CD4-positive, CD25-positive, alpha-beta regulatory T cell (primary cell): ENCODE results near the gene GTF2A1L. TPM values are rescaled to one million over a fixed set of nuclear protein-coding genes. Genes with fewer than 3 reads are reported as not detected.

Experiments
- ATAC-seq, 2 donors: fragments of 150-1000 bp; cut with Tn5 transposase; one replicate each; pipeline ENCODE4 v1.10.0; 2021; ENCODE audit warnings: low read depth in 2 of 2, moderate number of reproducible peaks in 2 of 2, moderate library complexity in 1 of 2
- DNase-seq, 3 donors: peaks; one replicate each; pipeline versions ENCODE4 v3.0.0 to v3.0.0-alpha.2; 2012 to 2022; ENCODE audit warnings: mixed read lengths in 1 of 3
- H3K27ac ChIP-seq: one replicate; pipeline ENCODE4 v1.7.0; 2013; ENCODE audit warnings: mild to moderate bottlenecking, low read length; ENCODE audit not compliant: insufficient read depth, poor library complexity, severe bottlenecking
- H3K27me3 ChIP-seq: one replicate; pipeline ENCODE4 v1.7.0; 2013; ENCODE audit warnings: low read length; ENCODE audit not compliant: control insufficient read depth, insufficient read depth
- H3K36me3 ChIP-seq: one replicate; pipeline ENCODE4 v1.7.0; 2013; ENCODE audit warnings: mild to moderate bottlenecking, low read length, moderate library complexity; ENCODE audit not compliant: control insufficient read depth, insufficient read depth
- H3K4me1 ChIP-seq: 2 replicates; pipeline ENCODE4 v1.7.0; 2013; ENCODE audit warnings: mild to moderate bottlenecking, low read length; ENCODE audit not compliant: insufficient read depth, control insufficient read depth, poor library complexity, severe bottlenecking
- H3K4me3 ChIP-seq: one replicate; pipeline ENCODE4 v1.7.0; 2013; ENCODE audit warnings: low read depth, mild to moderate bottlenecking, low read length, moderate library complexity
- H3K9me3 ChIP-seq, 2 experiments: 1 replicate in 1 of 2; 2 replicates in 1 of 2; pipeline ENCODE4 v1.7.0; 2013; ENCODE audit warnings: low read length in 2 of 2, mild to moderate bottlenecking in 1 of 2, moderate library complexity in 1 of 2; ENCODE audit not compliant: control insufficient read depth in 2 of 2
- H3K27ac Mint-ChIP-seq, 3 donors: one replicate each; pipeline ENCODE4 v1.8.0; 2020 to 2022; ENCODE audit warnings: mild to moderate bottlenecking in 3 of 3, mixed read lengths in 3 of 3, moderate library complexity in 2 of 3
- H3K27me3 Mint-ChIP-seq: one replicate; pipeline ENCODE4 v1.8.0; 2022; ENCODE audit warnings: mild to moderate bottlenecking, mixed read lengths
- H3K36me3 Mint-ChIP-seq: one replicate; pipeline ENCODE4 v1.8.0; 2020; ENCODE audit warnings: mixed read lengths
- H3K4me1 Mint-ChIP-seq, 4 donors: one replicate each; pipeline ENCODE4 v1.8.0; 2020 to 2022; ENCODE audit warnings: mixed read lengths in 4 of 4, mild to moderate bottlenecking in 1 of 4
- H3K4me3 Mint-ChIP-seq, 4 donors: one replicate each; pipeline ENCODE4 v1.8.0; 2020 to 2022; ENCODE audit warnings: mild to moderate bottlenecking in 4 of 4, mixed read lengths in 4 of 4, moderate library complexity in 3 of 4
- H3K9me3 Mint-ChIP-seq, 7 donors: one replicate each; pipeline ENCODE4 v1.8.0; 2020 to 2022; ENCODE audit warnings: mixed read lengths in 7 of 7, mild to moderate bottlenecking in 3 of 7, moderate library complexity in 2 of 7
- polyA plus RNA-seq, 4 donors: library from polyadenylated mRNA; unstranded; fragments of 300-500 nt; fragmentation: Illumina TruSeq; gene quantifications; one replicate each; pipeline ENCODE4 v1.2.3, GENCODE V29; 2021
- total RNA-seq: library from RNA; stranded (reverse); gene quantifications from one replicate; pipeline ENCODE4 v1.2.3, GENCODE V29; 2022

The GTF2A1L gene
- total and polyA plus RNA-seq, 5 donors from 2014 or later = not detected

DNA sequence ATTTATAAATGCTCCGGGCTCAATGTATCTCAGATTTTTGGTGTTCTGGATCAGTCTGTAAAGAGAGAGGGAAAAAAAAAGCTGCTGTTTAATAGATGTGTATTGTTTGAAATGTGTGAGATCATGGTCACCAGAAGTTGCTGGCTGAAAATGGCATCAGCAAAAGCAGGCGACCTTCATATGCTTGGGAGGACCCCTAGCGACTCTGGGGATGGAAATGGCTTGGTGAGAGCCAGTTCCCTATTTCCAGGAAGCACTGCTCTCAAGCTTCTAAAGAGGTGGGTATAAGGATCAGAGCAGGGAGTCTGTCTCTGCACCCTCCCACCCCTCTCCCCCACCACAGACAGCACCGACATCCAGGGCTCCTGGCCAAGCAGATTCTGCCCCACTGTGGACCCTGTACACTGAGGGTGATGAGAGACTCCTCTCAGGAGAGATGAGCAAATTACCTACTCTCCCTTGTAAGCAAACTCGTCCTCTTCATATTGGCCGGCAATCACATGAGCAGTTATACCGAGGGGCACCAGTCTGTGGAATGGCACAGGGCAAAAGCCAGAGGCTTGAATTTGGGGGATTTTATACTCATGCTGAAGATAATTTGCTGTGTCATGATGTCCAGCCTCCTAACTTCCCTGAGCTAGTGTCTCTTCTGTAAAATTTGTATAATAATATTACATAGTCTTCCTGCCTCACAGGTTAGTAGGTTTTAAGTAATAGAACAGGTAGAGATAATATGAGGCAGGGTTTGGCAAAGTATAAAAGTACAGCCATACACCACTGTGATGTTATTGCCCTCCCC lies 108.2 kb downstream of the GTF2A1L start:
- peaks cover 11% of the 10 kb centered on the region for H3K27me3 Mint-ChIP-seq
- Histone ChIP-seq H3K27me3 (no peaks in the 10 kb centered on the region), H3K4me3 (no peak overlapping the region), H3K27ac (no peak overlapping the region), H3K9me3 (no peaks in the 10 kb centered on the region), H3K36me3 (no peaks in the 10 kb centered on the region), H3K4me1 (no peaks in the 10 kb centered on the region)
- no peak overlapping the region for H3K27ac Mint-ChIP-seq
- H3K4me3 Mint-ChIP-seq = no peak overlapping the region
- H3K4me1 Mint-ChIP-seq = no peaks in the 10 kb centered on the region
- DNase-seq = no peak
- no peak for ATAC-seq
- H3K9me3 Mint-ChIP-seq = peaks cover 0 to 3% (median 0%) of the 10 kb centered on the region in 7 donors
- no peaks in the 10 kb centered on the region for H3K36me3 Mint-ChIP-seq

DNA sequence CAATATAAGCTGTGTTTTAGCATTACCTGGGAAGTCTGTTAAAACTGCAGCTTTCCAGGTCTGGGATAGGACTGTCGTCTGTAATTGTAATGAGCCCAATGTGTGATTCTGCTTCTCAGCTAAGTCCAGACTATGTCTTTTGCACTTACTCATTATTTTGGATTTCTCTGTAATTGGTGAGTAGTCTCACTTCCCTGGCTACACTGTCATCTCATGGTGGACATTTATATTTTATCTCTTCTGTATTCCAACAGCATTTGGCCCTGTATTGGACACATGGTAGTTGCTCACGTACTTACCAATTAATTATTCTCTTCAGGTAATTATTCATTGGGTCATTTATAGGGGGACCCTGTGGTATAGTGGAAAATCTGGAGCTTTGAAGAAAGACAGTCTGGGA lies 109.9 kb downstream of the GTF2A1L start:
- no peak overlapping the region for H3K27ac ChIP-seq
- DNase-seq = no peak
- H3K4me3 Mint-ChIP-seq = no peak overlapping the region
- no peak for ATAC-seq
- H3K36me3 Mint-ChIP-seq = no peaks in the 10 kb centered on the region
- H3K9me3 ChIP-seq = no peaks in the 10 kb centered on the region
- H3K9me3 Mint-ChIP-seq = peaks cover 0 to 3% (median 0%) of the 10 kb centered on the region in 7 donors
- H3K4me1 ChIP-seq = no peaks in the 10 kb centered on the region
- H3K27ac Mint-ChIP-seq = no peak overlapping the region
- H3K4me1 Mint-ChIP-seq = no peaks in the 10 kb centered on the region
- no peaks in the 10 kb centered on the region for H3K36me3 ChIP-seq
- peaks cover 11% of the 10 kb centered on the region for H3K27me3 Mint-ChIP-seq
- no peak overlapping the region for H3K4me3 ChIP-seq
- H3K27me3 ChIP-seq = no peaks in the 10 kb centered on the region

DNA sequence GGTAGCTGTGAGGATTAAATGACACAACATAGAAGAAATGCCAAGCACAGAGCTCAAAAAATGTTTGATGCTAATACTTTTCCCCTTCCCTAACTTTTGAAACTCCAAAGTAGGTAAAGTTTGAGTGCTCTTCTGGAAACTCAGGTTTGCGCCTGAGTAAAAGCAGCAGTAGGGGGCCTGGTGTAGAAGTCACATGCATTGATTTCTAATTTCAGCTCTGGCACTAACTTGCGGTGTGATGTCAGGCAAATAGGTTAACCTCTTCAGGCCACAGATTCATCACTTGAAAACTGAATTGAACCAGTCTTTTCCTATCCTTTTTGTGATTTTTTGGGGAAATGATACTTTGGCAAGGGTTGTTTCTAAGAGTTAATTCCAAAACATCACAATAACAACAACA lies 110.6 kb downstream of the GTF2A1L start:
- ATAC-seq = no peak
- Mint-ChIP-seq H3K4me3 (no peak overlapping the region), H3K27me3 (peaks cover 11% of the 10 kb centered on the region), H3K9me3 (peaks cover 0 to 5% (median 0%) of the 10 kb centered on the region in 7 donors), H3K36me3 (no peaks in the 10 kb centered on the region), H3K27ac (no peak overlapping the region), H3K4me1 (no peaks in the 10 kb centered on the region)
- no peaks in the 10 kb centered on the region for H3K27me3 ChIP-seq
- DNase-seq = no peak
- H3K9me3 ChIP-seq = no peaks in the 10 kb centered on the region
- no peak overlapping the region for H3K4me3 ChIP-seq
- no peaks in the 10 kb centered on the region for H3K4me1 ChIP-seq
- no peak overlapping the region for H3K27ac ChIP-seq
- no peaks in the 10 kb centered on the region for H3K36me3 ChIP-seq

DNA sequence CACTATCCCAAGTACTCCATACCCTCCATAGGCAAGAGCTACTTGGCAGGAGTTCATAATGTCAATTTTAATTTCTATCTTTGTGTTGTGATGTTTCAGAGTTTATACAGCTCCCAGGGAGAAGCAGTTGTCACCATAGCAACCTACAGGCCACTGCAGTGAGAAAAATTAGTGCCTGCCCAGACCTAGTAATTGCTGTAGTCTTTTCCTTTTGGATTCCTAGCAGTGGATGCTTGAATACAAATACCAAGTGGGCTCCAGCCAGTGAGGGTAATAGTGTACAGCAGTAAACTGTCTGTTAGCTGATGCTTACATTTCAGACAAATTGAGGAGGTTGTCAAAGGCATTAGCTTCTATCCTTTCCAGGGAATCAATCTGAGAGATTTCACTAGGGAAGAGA lies 111.2 kb downstream of the GTF2A1L start:
- Histone ChIP-seq H3K36me3 (no peaks in the 10 kb centered on the region), H3K9me3 (no peaks in the 10 kb centered on the region), H3K4me3 (no peak overlapping the region), H3K27ac (no peak overlapping the region), H3K27me3 (no peaks in the 10 kb centered on the region), H3K4me1 (no peaks in the 10 kb centered on the region)
- Mint-ChIP-seq H3K27me3 (peaks cover 11% of the 10 kb centered on the region), H3K27ac (no peak overlapping the region), H3K36me3 (no peaks in the 10 kb centered on the region), H3K9me3 (peaks cover 0 to 6% (median 0%) of the 10 kb centered on the region in 7 donors), H3K4me1 (no peaks in the 10 kb centered on the region), H3K4me3 (no peak overlapping the region)
- DNase-seq (no peak), ATAC-seq (no peak)

Other genes with a start within 250 kb of the GTF2A1L start
- 35.5 TPM for gene PPP1R21, start 177.1 kb upstream of the GTF2A1L start, total RNA-seq
- gene PPP1R21, start 177.1 kb upstream of the GTF2A1L start, polyA plus RNA-seq = 10 to 100 TPM; 18.2 to 26.3 (median 21.3) TPM
- 3.4 TPM for gene STON1, start 87.7 kb upstream of the GTF2A1L start, total RNA-seq
- under 1 TPM; 0.07 to 0.57 (median 0.14) TPM for gene STON1, start 87.7 kb upstream of the GTF2A1L start, polyA plus RNA-seq
- not detected for gene LHCGR, start 137.9 kb downstream of the GTF2A1L start, total RNA-seq
- gene LHCGR, start 137.9 kb downstream of the GTF2A1L start, polyA plus RNA-seq = not detected